Measurements from ENCODE around the gene LPP.

Gene LPP

GRCh38 chr3:188220097-188220788 is 66.3 kb downstream of the LPP start:
- no peak for DNase-seq (ENCODE audit: low read depth)

- no peak for DNase-seq (ENCODE audit: low read depth)
Measured at GRCh38 chr3:188220988-188221818, 67.2 kb downstream of the LPP start.

DNA sequence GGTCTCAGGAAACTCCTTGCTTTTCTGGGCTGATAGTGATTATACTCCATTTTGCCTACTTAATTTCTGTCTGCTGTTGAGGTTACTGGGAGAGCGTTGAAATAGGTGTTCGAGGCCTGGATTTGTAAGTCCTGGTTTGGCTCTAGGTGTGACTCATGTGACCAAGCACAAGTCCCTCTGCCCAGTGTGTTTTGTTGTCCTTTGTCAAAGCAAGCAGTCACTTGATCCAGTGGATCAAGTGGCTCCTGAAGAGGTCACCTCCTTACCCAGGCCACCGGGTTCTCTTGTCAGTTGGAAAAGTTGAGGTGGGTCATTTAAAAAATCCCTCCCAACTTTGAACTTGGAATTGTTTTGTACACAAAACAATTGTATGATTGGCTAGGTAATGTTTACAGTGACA is 70.0 kb downstream of the LPP start:
- no peak for DNase-seq (ENCODE audit: low read depth)

GRCh38 chr3:188227442-188227841 is 73.5 kb downstream of the LPP start:
- no peak for DNase-seq (ENCODE audit: low read depth)

DNA sequence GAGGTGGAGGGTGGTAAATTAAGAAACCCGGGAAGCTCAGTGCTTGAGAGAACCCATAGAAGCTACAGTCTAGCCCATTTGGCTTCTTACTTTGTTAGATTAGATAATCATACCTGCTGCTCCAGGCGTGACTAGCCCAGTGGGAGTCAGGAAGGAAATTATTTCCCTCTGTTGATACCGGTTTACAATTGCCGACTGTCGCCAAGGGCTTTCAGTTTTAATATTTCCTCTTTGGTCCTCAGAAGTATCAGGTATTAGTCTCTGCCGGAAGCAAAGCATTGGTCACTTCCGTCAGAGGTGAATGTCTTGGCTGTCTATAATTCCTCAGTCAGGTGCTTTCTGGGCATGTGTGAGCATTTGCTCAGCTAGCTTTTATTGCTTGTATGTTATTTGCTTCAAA is 75.2 kb downstream of the LPP start:
- DNase-seq (ENCODE audit: low read depth): no peak

- DNase-seq (ENCODE audit: low read depth): no peak
Measured at GRCh38 chr3:188229726-188230125, 75.8 kb downstream of the LPP start.

GRCh38 chr3:188230962-188231361 is 77.0 kb downstream of the LPP start:
- peak; percentile 56 for DNase-seq (ENCODE audit: low read depth)

- DNase-seq (ENCODE audit: low read depth): no peak
Measured at GRCh38 chr3:188231456-188231855, 77.5 kb downstream of the LPP start.

- DNase-seq (ENCODE audit: low read depth): no peak
Measured at GRCh38 chr3:188232656-188233055, 78.7 kb downstream of the LPP start.

- peak; percentile 63 for DNase-seq (ENCODE audit: low read depth)
Measured at GRCh38 chr3:188233320-188233719, 79.4 kb downstream of the LPP start.

- DNase-seq (ENCODE audit: low read depth): peak; percentile 56
Measured at GRCh38 chr3:188234132-188234531, 80.2 kb downstream of the LPP start.

GRCh38 chr3:188236271-188236670 is 82.3 kb downstream of the LPP start:
- DNase-seq (ENCODE audit: low read depth): no peak

- DNase-seq (ENCODE audit: low read depth): no peak
Measured at GRCh38 chr3:188239035-188239434, 85.1 kb downstream of the LPP start.

GRCh38 chr3:188239577-188239976 is 85.6 kb downstream of the LPP start:
- DNase-seq (ENCODE audit: low read depth): no peak

DNA sequence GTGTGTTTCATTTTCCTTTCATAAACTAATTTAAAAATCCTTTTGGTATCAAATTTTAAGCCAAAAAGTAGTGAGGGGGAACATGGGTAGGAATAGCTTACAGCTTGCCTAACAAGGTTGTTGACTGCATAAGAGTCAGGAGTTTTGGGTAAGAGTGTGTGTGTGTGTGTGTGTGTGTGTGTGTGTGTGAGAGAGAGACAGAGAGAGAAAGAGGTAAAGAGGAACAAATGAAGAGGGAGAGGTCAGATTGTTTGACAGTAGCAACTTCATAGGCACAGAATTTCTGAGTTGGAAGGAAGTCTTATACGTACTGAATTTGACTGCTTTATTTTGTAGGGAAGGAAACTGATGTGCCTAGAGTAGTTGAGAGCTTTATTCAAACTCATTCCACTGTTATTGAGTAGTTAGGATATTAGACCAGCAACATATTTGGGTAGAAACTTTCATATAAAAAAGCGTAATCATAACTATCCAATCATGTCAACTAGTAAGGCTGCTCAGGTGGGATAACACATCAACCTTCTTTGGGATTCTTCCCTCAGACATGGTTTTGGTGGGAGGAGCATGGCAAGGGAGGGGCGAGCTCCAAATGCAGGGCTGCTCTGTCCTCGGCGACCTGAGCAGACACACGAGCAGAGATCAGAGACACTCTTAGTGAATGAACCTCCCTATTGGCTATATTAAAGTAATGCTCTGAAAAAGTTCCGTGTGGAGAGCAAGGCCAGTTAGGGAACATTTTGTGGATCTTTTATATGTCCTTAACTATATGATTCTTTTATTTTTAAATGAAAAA is 86.4 kb downstream of the LPP start:
- DNase-seq (ENCODE audit: low read depth): no peak

DNA sequence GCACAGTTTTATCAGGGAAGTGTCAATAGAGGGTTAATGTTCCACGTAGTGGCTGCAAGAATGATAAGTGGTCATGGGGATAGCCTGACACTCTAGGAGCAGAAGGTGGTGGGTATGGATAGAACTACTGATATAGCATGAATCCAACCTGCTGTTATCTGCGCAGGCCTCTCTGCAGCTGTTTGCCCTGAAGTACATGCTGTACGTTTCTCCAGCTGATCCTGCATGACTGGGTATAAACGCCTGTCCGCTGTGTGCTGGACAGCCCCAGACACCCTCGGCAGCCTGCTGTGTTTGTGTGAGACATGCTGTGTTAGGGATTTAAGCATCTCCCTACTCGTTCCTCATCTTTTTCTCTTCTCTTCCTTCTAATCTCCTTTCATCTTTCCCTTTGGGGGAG is 87.1 kb downstream of the LPP start:
- DNase-seq (ENCODE audit: low read depth): no peak

DNA sequence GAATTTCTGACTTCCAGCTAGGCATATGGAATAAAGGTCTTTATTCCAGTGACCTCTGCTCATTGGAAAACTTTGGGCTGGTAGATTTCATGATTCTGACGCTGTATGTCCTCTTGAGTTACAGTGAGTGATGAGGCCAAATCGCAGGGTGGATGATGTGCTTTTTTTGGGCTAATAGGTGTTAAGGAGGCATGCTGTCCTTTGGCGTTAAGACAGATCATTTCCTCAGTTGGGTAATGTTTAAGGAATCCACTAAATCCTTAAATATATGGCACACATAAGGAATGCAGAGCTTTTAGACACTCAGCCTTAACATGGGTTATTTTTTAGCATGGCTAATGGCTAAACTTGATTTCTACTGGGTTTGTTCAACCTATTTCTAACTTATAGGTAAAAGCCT is 87.9 kb downstream of the LPP start:
- DNase-seq (ENCODE audit: low read depth): no peak

GRCh38 chr3:188242436-188243123 is 88.6 kb downstream of the LPP start:
- no peak for DNase-seq (ENCODE audit: low read depth)

GRCh38 chr3:188243124-188243795 is 89.3 kb downstream of the LPP start:
- DNase-seq (ENCODE audit: low read depth): no peak

DNA sequence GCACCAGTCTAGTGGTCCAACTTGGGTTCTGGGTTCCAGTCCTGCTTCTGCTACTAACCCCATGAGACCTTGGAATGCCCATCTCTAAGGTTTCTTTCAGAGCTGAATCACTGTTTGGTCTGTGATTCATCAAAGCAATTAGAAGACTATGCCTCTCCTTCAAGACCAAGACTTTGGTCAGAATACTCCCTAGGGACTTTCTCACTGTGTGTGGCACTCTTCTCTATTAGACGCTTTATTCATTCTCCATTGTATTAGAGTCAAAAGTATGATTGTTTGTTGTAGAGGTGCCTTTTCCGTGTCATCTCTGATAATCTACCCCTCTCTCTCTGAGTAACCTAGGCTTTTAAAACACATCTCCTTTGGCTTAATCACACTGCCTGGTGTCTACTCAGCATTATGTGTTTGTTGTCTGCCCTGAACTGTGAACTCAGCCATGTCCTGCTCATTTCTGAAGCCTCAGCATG is 90.5 kb downstream of the LPP start:
- peak; percentile 73 for DNase-seq (ENCODE audit: low read depth)

DNA sequence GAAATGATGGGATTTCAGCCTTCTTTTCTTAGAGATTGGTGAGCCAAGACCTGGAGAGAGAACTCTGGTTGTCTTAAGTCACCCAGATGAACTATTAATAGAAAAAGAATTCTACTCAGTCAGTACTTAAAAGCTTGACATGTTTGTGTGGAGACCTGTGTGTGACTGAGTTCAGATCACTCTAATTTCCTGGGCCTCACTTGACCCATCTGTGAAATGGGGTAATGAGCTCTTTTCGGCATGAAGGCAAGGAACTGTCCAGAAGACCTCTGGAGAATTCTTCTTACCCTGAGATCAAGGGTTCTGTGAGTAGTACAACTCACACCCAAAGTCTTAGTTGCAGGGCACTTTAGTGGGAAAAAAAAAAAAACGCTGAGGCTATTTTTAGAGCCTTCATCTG is 92.9 kb downstream of the LPP start:
- no peak for DNase-seq (ENCODE audit: low read depth)
